ENCODE results near the gene SOX15. TPM values are rescaled to one million over a fixed set of nuclear protein-coding genes. Genes with fewer than 3 reads are reported as not detected.

The SOX15 gene
- total RNA-seq, 4 donors from 2014 or later: 0.67 to 3.1 TPM; not detected in 2

GRCh38 chr17:7544911-7545310, 45.0 kb downstream of the SOX15 start:
- Histone ChIP-seq H3K27me3 (no peaks in the 10 kb centered on the region), H3K4me1 (peaks cover 10 to 15% of the 10 kb centered on the region in 2 donors), H3K4me3 (replicated peaks in 1 of 3) (no peak overlapping the region), H3K36me3 (no peaks in the 10 kb centered on the region), H3K27ac (no peak overlapping the region), H3K9me3 (no peaks in the 10 kb centered on the region)
- TF ChIP-seq, protein P1, sequence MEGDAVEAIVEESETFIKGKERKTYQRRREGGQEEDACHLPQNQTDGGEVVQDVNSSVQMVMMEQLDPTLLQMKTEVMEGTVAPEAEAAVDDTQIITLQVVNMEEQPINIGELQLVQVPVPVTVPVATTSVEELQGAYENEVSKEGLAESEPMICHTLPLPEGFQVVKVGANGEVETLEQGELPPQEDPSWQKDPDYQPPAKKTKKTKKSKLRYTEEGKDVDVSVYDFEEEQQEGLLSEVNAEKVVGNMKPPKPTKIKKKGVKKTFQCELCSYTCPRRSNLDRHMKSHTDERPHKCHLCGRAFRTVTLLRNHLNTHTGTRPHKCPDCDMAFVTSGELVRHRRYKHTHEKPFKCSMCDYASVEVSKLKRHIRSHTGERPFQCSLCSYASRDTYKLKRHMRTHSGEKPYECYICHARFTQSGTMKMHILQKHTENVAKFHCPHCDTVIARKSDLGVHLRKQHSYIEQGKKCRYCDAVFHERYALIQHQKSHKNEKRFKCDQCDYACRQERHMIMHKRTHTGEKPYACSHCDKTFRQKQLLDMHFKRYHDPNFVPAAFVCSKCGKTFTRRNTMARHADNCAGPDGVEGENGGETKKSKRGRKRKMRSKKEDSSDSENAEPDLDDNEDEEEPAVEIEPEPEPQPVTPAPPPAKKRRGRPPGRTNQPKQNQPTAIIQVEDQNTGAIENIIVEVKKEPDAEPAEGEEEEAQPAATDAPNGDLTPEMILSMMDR (IDR thresholded peaks at IDR 0.05): no peak
- no peak for TF ChIP-seq POLR2A (IDR thresholded peaks at IDR 0.05)
- WGBS, 2 donors: 67 to 71% methylated on average over 6 of the region's 6 CpGs
- intact Hi-C loops (cut with DNase I): no loop called here
- DNase-seq: no peak

DNA sequence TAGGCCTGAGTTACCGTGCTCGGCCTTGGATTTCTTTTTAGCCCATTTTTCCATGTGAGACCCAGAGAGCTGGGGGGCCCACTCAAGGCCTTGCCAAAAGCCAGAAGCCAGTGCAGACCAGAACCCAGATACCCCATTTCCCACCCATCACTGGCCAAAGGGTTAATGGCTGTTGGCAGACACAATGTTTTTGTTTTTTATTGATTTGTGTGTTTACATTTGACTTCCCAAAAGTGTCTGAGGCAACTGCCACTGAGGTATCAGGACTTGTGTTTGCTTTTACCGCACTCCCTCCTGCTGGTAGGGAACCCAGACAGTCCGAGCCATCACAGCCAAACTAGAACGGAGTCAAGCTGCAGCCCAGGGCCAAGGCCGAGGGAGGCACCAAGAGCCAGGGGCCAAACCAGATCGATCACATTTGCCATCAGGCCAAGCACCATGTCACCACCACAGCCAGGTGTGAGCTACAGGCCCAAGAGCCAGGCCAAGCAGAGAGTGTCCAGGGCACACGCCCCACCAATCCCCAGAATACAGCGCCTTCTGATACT, 48.7 kb downstream of the SOX15 start:
- H3K4me3 ChIP-seq (replicated peaks in 1 of 3): no peak overlapping the region
- TF ChIP-seq POLR2A (IDR thresholded peaks at IDR 0.05): no peak
- TF ChIP-seq, protein P1 (IDR thresholded peaks at IDR 0.05): no peak
- intact Hi-C loops (cut with DNase I): no loop called here
- no peaks in the 10 kb centered on the region for H3K4me1 ChIP-seq
- WGBS, 2 donors: 95 to 96% methylated on average over 7 to 8 of the region's 9 CpGs
- H3K27me3 ChIP-seq: no peaks in the 10 kb centered on the region
- no peak for DNase-seq
- no peak overlapping the region for H3K27ac ChIP-seq
- H3K9me3 ChIP-seq: no peaks in the 10 kb centered on the region
- no peaks in the 10 kb centered on the region for H3K36me3 ChIP-seq

DNA sequence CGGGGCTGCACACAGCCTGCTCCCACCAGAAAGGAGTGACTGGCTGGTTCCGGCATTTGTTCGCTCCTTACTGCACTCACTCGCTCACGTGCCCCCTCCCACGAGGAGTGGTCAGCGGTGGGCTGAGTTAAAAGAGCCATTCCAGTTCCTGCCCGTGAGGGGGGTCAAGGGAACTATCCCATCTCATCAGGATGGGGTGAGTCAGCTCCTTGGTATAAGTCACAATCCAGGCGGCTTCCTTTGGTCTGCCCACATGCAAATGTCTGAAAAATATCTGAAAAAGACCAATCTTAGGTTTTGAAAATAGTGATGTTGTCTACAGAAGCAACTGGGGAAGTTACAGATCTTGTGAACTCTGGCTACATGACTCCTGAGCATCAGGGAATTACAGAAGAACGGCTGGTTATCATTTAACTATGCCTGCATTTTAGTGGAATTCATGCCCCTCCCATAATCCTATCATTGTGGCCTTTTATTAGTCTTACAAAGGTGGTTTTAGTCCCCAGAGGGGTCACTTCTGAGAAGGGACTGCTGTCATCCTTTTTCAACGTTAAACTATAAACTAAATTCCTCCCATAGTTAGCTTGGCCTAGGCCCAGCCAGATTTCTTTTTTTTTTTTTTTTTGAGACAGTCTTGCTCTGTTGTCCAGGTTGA, 50.9 kb downstream of the SOX15 start:
- H3K27ac ChIP-seq: no peak overlapping the region
- DNase-seq: no peak
- WGBS, 2 donors: 74 to 80% methylated on average over 11 of the region's 11 CpGs
- H3K36me3 ChIP-seq: no peaks in the 10 kb centered on the region
- H3K4me3 ChIP-seq (replicated peaks in 1 of 3): no peak overlapping the region
- TF ChIP-seq POLR2A (IDR thresholded peaks at IDR 0.05): no peak
- TF ChIP-seq, protein P1 (IDR thresholded peaks at IDR 0.05): no peak
- intact Hi-C loops (cut with DNase I): no loop called here
- no peaks in the 10 kb centered on the region for H3K9me3 ChIP-seq
- H3K27me3 ChIP-seq: no peaks in the 10 kb centered on the region
- no peaks in the 10 kb centered on the region for H3K4me1 ChIP-seq

Small RNA genes within 50 kb of the gene (small RNA-seq; reads per million reads assigned to genes)
- gene CD68: not detected
- not detected for gene SNORA48
- not detected for gene SNORD10

Other genes with a start within 250 kb of the SOX15 start
- 10 to 100 TPM in 3 of 4 donors, 1 to 10 TPM in 1; 6.6 to 20.4 (median 18.7) TPM for gene KCTD11, start 237.9 kb downstream of the SOX15 start, total RNA-seq
- gene TMEM95, start 234.9 kb downstream of the SOX15 start, total RNA-seq: not detected
- 10 to 100 TPM; 11.0 to 30.2 (median 15.9) TPM for gene TNK1, start 209.0 kb downstream of the SOX15 start, total RNA-seq
- gene PLSCR3, start 195.6 kb downstream of the SOX15 start, total RNA-seq: 10 to 100 TPM; 18.3 to 21.6 (median 19.9) TPM
- 100 to 1,000 TPM in 1 of 4 donors, 10 to 100 TPM in 3; 27.8 to 133 (median 35.2) TPM for gene TMEM256, start 186.0 kb downstream of the SOX15 start, total RNA-seq
- 1 to 10 TPM; 2.2 to 6.3 (median 4.7) TPM for gene NLGN2, start 182.2 kb downstream of the SOX15 start, total RNA-seq
- gene SPEM1, start 169.8 kb downstream of the SOX15 start, total RNA-seq: not detected
- under 1 TPM in 1 of 4 donors, not detected in 3; 0.40 TPM for gene SPEM2, start 164.5 kb downstream of the SOX15 start, total RNA-seq
- gene SPEM3, start 161.2 kb downstream of the SOX15 start, total RNA-seq: not detected
- 10 to 100 TPM; 11.3 to 19.4 (median 16.4) TPM for gene TMEM102, start 154.7 kb downstream of the SOX15 start, total RNA-seq
- gene FGF11, start 150.6 kb downstream of the SOX15 start, total RNA-seq: 10 to 100 TPM in 3 of 4 donors, 1 to 10 TPM in 1; 4.3 to 12.1 (median 10.5) TPM
- gene CHRNB1, start 145.0 kb downstream of the SOX15 start, total RNA-seq: 10 to 100 TPM; 13.4 to 29.2 (median 19.8) TPM
- 10 to 100 TPM; 58.5 to 85.2 (median 79.9) TPM for gene ZBTB4, start 110.5 kb downstream of the SOX15 start, total RNA-seq
- not detected for gene SLC35G6, start 108.6 kb downstream of the SOX15 start, total RNA-seq
- gene POLR2A, start 105.7 kb downstream of the SOX15 start, total RNA-seq: 100 to 1,000 TPM in 2 of 4 donors, 10 to 100 TPM in 2; 47.6 to 125 (median 82.2) TPM
- gene TNFSF12, start 41.0 kb downstream of the SOX15 start, total RNA-seq: 10 to 100 TPM; 17.9 to 39.9 (median 30.8) TPM
- gene TNFSF13, start 31.3 kb downstream of the SOX15 start, total RNA-seq: 10 to 100 TPM; 11.7 to 32.2 (median 24.8) TPM
- 10 to 100 TPM; 62.4 to 73.3 (median 66.3) TPM for gene SENP3, start 28.2 kb downstream of the SOX15 start, total RNA-seq
- gene CD68, start 10.5 kb downstream of the SOX15 start, total RNA-seq: 10 to 100 TPM; 13.6 to 52.0 (median 21.5) TPM
- 100 to 1,000 TPM in 3 of 4 donors, 10 to 100 TPM in 1; 88.8 to 250 (median 164) TPM for gene MPDU1, start 6.2 kb downstream of the SOX15 start, total RNA-seq
- 10 to 100 TPM; 27.6 to 37.5 (median 28.6) TPM for gene FXR2, start 24.8 kb upstream of the SOX15 start, total RNA-seq
- gene SAT2, start 37.7 kb upstream of the SOX15 start, total RNA-seq: 10 to 100 TPM; 59.5 to 74.2 (median 61.9) TPM
- gene SHBG, start 40.0 kb upstream of the SOX15 start, total RNA-seq: under 1 TPM in 1 of 4 donors, not detected in 3; 0.83 TPM
- gene ATP1B2, start 60.8 kb upstream of the SOX15 start, total RNA-seq: 1 to 10 TPM in 2 of 4 donors, under 1 TPM in 2; 0.40 to 1.7 (median 0.90) TPM
- gene TP53, start 97.4 kb upstream of the SOX15 start, total RNA-seq: 10 to 100 TPM; 16.4 to 66.4 (median 35.6) TPM
- gene WRAP53, start 98.4 kb upstream of the SOX15 start, total RNA-seq: 1 to 10 TPM; 2.9 to 8.0 (median 4.6) TPM
- gene EFNB3, start 115.1 kb upstream of the SOX15 start, total RNA-seq: under 1 TPM in 3 of 4 donors, not detected in 1; 0.27 to 0.38 (median 0.33) TPM
- under 1 TPM in 3 of 4 donors, not detected in 1; under 0.01 to 0.22 (median 0.20) TPM for gene DNAH2, start 127.7 kb upstream of the SOX15 start, total RNA-seq
- gene KDM6B, start 244.1 kb upstream of the SOX15 start, total RNA-seq: 10 to 100 TPM in 2 of 4 donors, 1 to 10 TPM in 2; 4.8 to 14.4 (median 10.4) TPM

Data from thyroid gland (tissue), 4 donors.